ENCODE data around the gene CKAP2L.

DNA sequence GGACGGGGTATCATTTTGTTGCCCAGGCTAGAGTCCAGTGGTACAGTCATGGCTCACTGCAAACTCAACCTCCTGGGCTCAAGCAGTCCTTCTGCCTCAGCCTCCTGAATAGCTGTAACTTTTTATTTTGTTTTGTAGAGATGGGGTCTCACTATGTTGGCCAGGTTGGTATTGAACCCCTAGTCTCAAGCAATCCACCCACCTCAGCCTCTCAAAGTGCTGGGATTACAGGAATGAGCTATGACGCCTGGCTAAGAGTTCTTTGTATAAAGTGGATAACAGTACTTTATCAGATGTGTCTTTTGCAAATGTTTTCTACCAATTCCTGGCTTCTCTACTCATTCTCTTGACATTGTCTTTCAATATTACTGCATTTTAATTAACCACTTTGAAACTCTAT is 60.7 kb downstream of the CKAP2L start:
- TF ChIP-seq CTCF (conservative IDR thresholded peaks at IDR 0.05; ENCODE audit: low read depth, low read length) (no peak), EZH2 (IDR thresholded peaks at IDR 0.05; ENCODE audit: low read length, unreplicated experiment) (no peak), EZH2phosphoT487 (IDR thresholded peaks at IDR 0.05; ENCODE audit: borderline replicate concordance, low read length) (no peak)

Measured in PC-3 (cell line).